Measurements from ENCODE around the gene ATOSB.
A peak's percentile ranks its signal among the peaks of the same experiment; 100 is the strongest.

Gene ATOSB

DNA sequence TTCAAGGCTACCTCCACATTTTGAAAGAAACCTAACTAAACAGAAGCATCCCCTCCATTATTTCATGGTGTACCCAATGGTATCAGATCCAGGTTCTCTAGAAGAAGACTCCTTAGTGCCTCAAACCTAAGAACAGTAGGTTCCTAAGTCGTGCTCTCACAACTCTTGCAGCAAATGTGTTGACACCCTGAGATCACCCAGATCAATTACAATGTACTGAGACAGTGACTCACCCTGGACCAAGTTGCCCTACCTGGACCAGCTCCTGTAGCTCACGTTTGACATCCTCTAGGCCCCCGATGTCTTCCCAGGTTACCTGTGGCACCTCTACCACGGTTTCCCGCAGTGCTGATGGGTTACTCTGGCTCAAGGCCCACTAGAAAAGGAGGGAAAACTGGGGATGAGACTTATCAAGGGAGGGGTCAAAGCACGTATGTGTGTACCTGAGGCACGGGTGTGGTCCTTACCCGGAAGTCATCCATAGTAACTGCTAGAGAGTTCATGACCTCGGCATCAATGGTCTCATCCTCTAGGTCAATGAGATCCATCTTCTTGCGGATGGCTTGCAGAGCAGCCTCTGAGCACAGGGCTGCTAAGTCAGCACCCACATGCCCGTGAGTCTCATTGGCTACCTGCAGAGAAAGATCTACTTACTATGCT is 55.0 kb downstream of the ATOSB start:
- Mint-ChIP-seq H3K27me3 (no peaks in the 10 kb centered on the region), H3K36me3 (peaks cover 57% of the 10 kb centered on the region), H3K4me1 (no peaks in the 10 kb centered on the region), H3K4me3 (no peak overlapping the region), H3K9me3 (no peaks in the 10 kb centered on the region), H3K27ac (no peak overlapping the region)
- DNase-seq (ENCODE audit: low spot score in 2 of 2): no peak
- no peak for ATAC-seq (ENCODE audit: low read depth)

DNA sequence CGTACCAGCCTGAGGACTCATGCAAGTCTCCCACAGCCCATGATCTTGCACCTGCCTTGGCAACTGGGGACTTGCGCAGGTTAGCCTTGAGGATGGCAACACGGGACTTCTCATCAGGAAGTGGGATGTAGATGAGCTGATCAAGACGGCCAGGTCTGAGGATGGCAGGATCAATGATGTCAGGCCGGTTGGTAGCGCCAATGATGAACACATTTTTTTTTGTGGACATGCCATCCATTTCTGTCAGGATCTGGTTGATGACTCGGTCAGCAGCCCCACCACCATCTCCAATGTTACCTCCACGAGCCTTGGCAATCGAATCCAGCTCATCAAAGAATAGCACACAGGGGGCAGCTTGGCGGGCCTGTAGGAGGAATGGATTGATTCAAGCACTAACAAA is 56.2 kb downstream of the ATOSB start:
- H3K4me3 Mint-ChIP-seq: no peak overlapping the region
- DNase-seq (ENCODE audit: low spot score in 2 of 2): no peak
- no peaks in the 10 kb centered on the region for H3K9me3 Mint-ChIP-seq
- H3K27me3 Mint-ChIP-seq: no peaks in the 10 kb centered on the region
- H3K4me1 Mint-ChIP-seq: no peaks in the 10 kb centered on the region
- no peak overlapping the region for H3K27ac Mint-ChIP-seq
- peaks cover 57% of the 10 kb centered on the region for H3K36me3 Mint-ChIP-seq
- ATAC-seq (ENCODE audit: low read depth): no peak

DNA sequence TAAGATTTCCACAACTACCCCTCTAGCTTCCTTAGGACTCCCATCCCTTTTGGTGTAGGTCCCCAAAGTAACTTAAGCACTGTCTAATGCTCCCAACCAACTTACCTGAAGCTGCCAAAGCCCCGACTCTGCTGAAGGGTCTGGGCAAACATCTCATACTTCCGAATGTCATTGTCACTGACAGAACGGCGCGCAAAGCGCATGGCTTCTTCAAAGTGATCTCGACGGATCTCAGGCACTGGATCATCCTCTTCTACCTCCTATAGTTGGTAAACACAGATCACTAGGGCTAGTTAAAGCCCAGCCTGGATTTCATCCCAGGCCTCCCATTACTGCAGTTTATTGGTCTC is 58.4 kb downstream of the ATOSB start:
- peaks cover 2% of the 10 kb centered on the region for H3K4me1 Mint-ChIP-seq
- ATAC-seq (ENCODE audit: low read depth): no peak

DNA sequence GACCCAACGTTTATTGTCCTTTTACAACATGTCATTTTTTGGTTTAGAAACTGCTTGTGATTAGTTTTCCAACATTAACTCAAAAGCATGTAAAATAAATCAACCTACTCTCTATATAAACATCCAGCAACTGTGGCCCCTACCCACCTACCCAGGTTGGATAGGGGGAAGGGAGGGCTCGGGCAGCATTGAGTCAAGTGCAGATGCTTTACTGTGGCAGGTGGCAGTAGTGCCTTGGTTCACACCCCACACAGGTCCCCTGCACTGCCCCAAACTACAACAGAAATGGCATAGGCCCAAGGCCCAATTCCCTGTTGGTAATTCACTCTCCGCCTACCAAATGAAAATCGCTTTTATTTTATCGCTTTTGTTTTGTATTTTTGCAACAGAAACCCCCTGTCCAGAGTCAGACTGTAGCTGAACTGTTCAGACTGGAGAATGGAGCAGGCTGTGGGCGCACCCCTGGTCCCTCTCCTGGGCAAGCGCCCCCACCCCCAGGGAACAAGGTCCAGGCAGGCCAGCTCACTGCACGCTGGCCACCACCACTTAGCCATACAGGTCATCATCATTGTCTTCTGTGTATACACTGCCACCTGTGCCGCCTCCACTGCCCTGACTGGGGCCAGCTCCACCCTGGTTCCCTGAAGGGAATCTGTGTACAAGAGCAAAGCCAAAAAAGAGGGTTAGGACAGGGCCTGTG is 58.9 kb downstream of the ATOSB start:
- Mint-ChIP-seq H3K27me3 (no peaks in the 10 kb centered on the region), H3K36me3 (peaks cover 45% of the 10 kb centered on the region), H3K27ac (peak overlapping the region; percentile 14), H3K4me1 (peaks cover 2% of the 10 kb centered on the region), H3K4me3 (no peak overlapping the region), H3K9me3 (no peaks in the 10 kb centered on the region)
- DNase-seq (ENCODE audit: low spot score in 2 of 2) (no peak), ATAC-seq (ENCODE audit: low read depth) (no peak)

More for the DNA sequence above, 58.4 kb downstream of the ATOSB start:
- H3K9me3 Mint-ChIP-seq: no peaks in the 10 kb centered on the region
- H3K27ac Mint-ChIP-seq: no peak overlapping the region
- DNase-seq (ENCODE audit: low spot score in 2 of 2): no peak
- H3K27me3 Mint-ChIP-seq: no peaks in the 10 kb centered on the region
- peaks cover 48% of the 10 kb centered on the region for H3K36me3 Mint-ChIP-seq
- no peak overlapping the region for H3K4me3 Mint-ChIP-seq

DNA sequence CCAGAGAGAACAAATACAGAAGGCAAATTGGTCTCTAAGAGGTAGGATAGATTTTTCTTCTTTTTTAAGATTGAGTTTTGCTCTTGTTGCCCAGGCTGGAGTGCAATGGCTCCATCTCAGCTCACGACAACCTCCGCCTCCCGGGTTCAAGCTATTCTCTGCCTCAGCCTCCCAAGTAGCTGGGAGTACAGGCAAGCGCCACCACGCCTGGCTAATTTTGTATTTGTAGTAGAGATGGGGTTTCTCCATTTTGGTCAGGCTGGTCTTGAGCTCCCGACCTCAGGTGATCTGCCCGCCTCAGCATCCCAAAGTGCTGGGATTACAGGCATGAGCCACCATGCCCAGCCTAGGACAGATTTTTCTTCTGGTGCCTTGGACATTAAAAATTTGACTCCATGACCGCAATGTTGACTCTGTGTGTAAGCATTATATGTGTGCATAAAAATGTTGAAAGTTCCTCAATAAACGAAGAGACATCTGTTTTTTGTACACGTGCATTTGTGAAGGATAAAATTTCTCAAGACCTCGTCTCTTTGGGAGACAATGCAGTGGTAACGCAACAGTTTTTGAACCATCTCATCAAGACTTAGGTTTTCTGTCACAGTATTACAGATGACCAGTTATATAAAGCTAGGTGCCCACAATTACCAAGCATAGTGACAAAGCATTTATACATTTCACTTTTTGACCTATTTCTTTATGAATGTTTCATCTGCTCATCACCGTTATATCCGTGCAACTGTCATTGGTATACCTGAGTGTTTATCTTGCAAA is 60.6 kb downstream of the ATOSB start:
- ATAC-seq (ENCODE audit: low read depth) (no peak), DNase-seq (ENCODE audit: low spot score in 2 of 2) (no peak)
- Mint-ChIP-seq H3K4me3 (no peak overlapping the region), H3K27me3 (no peaks in the 10 kb centered on the region), H3K36me3 (peaks cover 37% of the 10 kb centered on the region), H3K4me1 (peaks cover 7% of the 10 kb centered on the region), H3K27ac (peak overlapping the region; percentile 77), H3K9me3 (no peaks in the 10 kb centered on the region)

DNA sequence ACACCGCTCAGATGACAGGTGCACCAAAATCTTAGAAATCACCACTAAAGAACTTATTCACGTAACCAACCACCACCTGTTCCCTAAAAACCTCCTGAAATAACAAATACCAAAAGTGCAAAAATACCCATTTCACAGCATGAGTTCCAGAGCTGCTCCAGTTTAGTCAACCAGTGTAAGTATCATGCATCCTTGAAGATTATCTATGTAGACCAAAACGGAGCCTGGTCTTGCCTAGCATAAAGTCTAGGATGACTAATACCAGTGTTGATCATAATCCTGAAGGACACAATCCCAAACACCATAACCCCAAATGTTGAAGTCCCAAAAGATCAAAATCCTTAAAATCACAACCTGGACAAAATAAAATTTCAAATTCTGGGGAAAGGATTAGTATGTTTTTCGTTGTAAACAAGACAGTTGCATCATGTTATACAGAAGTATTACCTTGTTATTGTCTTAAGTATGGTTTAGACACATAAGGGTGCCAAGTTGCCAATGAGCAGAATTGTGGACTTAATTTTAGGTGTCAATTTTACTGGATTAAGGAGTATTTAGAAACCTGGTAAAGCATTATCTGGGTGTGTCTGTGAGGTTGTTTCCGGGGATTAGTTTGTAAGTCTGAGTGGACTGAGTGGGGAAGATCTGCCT is 61.4 kb downstream of the ATOSB start:
- H3K4me1 Mint-ChIP-seq: peaks cover 7% of the 10 kb centered on the region
- H3K27me3 Mint-ChIP-seq: no peaks in the 10 kb centered on the region
- H3K27ac Mint-ChIP-seq: peak overlapping the region; percentile 77
- no peak overlapping the region for H3K4me3 Mint-ChIP-seq
- peaks cover 32% of the 10 kb centered on the region for H3K36me3 Mint-ChIP-seq
- ATAC-seq (ENCODE audit: low read depth): no peak
- DNase-seq (ENCODE audit: low spot score in 2 of 2): no peak
- H3K9me3 Mint-ChIP-seq: no peaks in the 10 kb centered on the region
